Nephron (organoid): Measurements from ENCODE around the gene OTOG.
A peak's percentile ranks its signal among the peaks of the same experiment; 100 is the strongest.

Experiments used
- H3K27ac Mint-ChIP-seq, 3 experiments: 2 replicates each; pipeline ENCODE4 v1.8.0; 2020; ENCODE audit warnings: mixed read lengths in 3 of 3, mild to moderate bottlenecking in 2 of 3, moderate library complexity in 1 of 3
- H3K27me3 Mint-ChIP-seq: 2 replicates; pipeline ENCODE4 v1.8.0; 2021; ENCODE audit warnings: low read depth, mild to moderate bottlenecking, moderate library complexity, mixed read lengths
- H3K36me3 Mint-ChIP-seq: 2 replicates; pipeline ENCODE4 v1.8.0; 2020; ENCODE audit warnings: low read depth, mixed read lengths
- H3K4me1 Mint-ChIP-seq: 2 replicates; pipeline ENCODE4 v1.8.0; 2020; ENCODE audit warnings: mixed read lengths
- H3K4me3 Mint-ChIP-seq, 3 experiments: 2 replicates each; pipeline ENCODE4 v1.8.0; 2020; ENCODE audit warnings: mild to moderate bottlenecking in 3 of 3, mixed read lengths in 3 of 3, moderate library complexity in 2 of 3
- H3K9me3 Mint-ChIP-seq: 2 replicates; pipeline ENCODE4 v1.8.0; 2020; ENCODE audit warnings: mixed read lengths
- CTCF ChIP-seq, 3 experiments: fragments of 200-600 bp; sonication (generic); IDR thresholded peaks; one replicate each; pipeline ENCODE4 v1.5.0; 2021; ENCODE audit warnings: antibody characterized with exemption in 3 of 3; ENCODE audit not compliant: unreplicated experiment in 3 of 3

The OTOG gene

GRCh38 chr11:17601256-17601671, 54.2 kb downstream of the OTOG start:
- Mint-ChIP-seq H3K9me3 (no peaks in the 10 kb centered on the region), H3K4me1 (peaks cover 19% of the 10 kb centered on the region), H3K4me3 (peak overlapping the region in 1 of 3 experiments; percentile 4), H3K27me3 (peaks cover 46% of the 10 kb centered on the region), H3K36me3 (no peaks in the 10 kb centered on the region), H3K27ac (no peak overlapping the region)
- TF ChIP-seq CTCF (IDR thresholded peaks at IDR 0.05; ENCODE audit: unreplicated experiment in 3 of 3): no peak

- Mint-ChIP-seq H3K4me3 (no peak overlapping the region), H3K4me1 (peaks cover 19% of the 10 kb centered on the region), H3K27ac (no peak overlapping the region), H3K27me3 (peaks cover 45% of the 10 kb centered on the region), H3K36me3 (no peaks in the 10 kb centered on the region), H3K9me3 (no peaks in the 10 kb centered on the region)
- TF ChIP-seq CTCF (IDR thresholded peaks at IDR 0.05; ENCODE audit: unreplicated experiment in 3 of 3): no peak
These were observed 54.6 kb downstream of the OTOG start for GRCh38 chr11:17601676-17602075.

- H3K27ac Mint-ChIP-seq: no peak overlapping the region
- no peak overlapping the region for H3K4me3 Mint-ChIP-seq
- H3K27me3 Mint-ChIP-seq: peaks cover 47% of the 10 kb centered on the region
- peaks cover 19% of the 10 kb centered on the region for H3K4me1 Mint-ChIP-seq
- H3K9me3 Mint-ChIP-seq: no peaks in the 10 kb centered on the region
- no peaks in the 10 kb centered on the region for H3K36me3 Mint-ChIP-seq
- TF ChIP-seq CTCF (IDR thresholded peaks at IDR 0.05; ENCODE audit: unreplicated experiment in 3 of 3): no peak
These were observed 55.3 kb downstream of the OTOG start for GRCh38 chr11:17602105-17603001.

GRCh38 chr11:17603056-17603825, 56.2 kb downstream of the OTOG start:
- Mint-ChIP-seq H3K27me3 (peaks cover 53% of the 10 kb centered on the region), H3K36me3 (no peaks in the 10 kb centered on the region), H3K4me3 (no peak overlapping the region), H3K9me3 (no peaks in the 10 kb centered on the region), H3K27ac (no peak overlapping the region), H3K4me1 (peaks cover 19% of the 10 kb centered on the region)
- no peak for TF ChIP-seq CTCF (IDR thresholded peaks at IDR 0.05; ENCODE audit: unreplicated experiment in 3 of 3)

GRCh38 chr11:17604201-17604914, 57.3 kb downstream of the OTOG start:
- Mint-ChIP-seq H3K27ac (no peak overlapping the region), H3K27me3 (peaks cover 52% of the 10 kb centered on the region), H3K36me3 (no peaks in the 10 kb centered on the region), H3K4me3 (no peak overlapping the region), H3K4me1 (peaks cover 19% of the 10 kb centered on the region), H3K9me3 (no peaks in the 10 kb centered on the region)
- no peak for TF ChIP-seq CTCF (IDR thresholded peaks at IDR 0.05; ENCODE audit: unreplicated experiment in 3 of 3)
